GM15510 (cell line): ENCODE measurements around the gene REEP1.

Source experiments
- POLR2A ChIP-seq: IDR thresholded peaks from 3 replicates; pipeline ENCODE4 v1.6.1; 2011; ENCODE audit warnings: borderline replicate concordance; ENCODE audit not compliant: insufficient read length; ENCODE audit errors: extremely low read depth

REEP1 gene

GRCh38 chr2:86254576-86255538 lies 82.6 kb downstream of the REEP1 start:
- TF ChIP-seq POLR2A = no peak

DNA sequence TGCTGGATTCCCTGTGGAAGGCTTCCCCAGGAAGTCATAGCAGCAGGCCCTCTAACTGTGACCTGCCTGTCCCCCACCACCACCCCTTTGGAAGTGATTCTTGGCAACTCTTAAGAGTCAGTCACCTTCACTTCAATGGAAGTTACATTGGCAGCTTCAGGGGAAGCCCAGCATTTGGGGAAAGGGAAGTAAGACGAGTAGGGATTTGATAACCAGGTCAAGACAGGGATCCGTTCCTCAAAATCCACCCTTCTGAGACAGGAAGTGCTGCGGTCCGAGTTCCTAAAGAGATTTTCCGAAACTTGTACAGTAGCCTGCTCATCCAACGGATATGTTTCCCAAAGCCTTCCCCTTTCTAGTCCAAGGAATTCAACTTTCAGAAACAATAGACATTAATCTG lies 84.0 kb downstream of the REEP1 start:
- TF ChIP-seq POLR2A = no peak

- TF ChIP-seq POLR2A = no peak
Observed at GRCh38 chr2:86251840-86252266, 85.6 kb downstream of the REEP1 start.

DNA sequence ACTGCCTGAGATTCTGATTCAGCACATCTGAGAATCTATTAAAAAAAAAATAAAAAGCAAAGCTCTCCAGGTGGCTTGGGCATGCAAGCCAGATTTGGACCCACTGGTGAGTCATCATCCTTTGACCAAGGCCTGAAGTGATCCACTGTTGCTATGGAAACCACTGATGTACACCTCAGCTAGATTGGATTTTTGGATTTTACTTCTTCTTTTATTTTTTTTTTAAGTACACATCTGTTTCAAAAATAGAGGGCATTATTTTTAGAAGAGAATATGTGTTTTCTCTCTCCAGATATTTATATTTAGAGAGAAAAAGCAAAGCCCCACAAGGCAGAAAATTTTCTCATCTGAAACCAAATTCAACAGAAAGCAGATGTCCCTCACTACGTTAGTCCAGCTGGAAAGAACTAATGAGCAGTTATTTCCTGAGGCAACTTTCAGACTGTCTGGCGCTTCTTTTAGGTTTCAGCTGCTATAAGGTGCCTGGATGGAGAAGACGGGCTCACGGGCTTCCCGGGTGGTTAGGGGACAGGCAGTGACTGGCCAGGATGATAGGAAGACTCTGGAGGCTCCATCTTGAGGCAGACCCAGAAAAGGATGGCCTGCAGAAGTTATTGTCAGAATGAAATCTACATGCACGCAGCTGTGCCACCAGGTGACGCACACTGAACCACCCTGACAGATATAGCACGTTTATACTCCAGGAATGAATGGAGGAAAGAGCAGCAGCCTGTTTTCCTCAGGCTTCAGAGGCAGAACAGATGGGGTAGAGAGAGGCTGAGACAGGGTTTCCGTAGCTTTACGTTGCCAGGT lies 87.6 kb downstream of the REEP1 start:
- TF ChIP-seq POLR2A = no peak

- TF ChIP-seq POLR2A = no peak
Observed at GRCh38 chr2:86249176-86249575, 88.2 kb downstream of the REEP1 start.

DNA sequence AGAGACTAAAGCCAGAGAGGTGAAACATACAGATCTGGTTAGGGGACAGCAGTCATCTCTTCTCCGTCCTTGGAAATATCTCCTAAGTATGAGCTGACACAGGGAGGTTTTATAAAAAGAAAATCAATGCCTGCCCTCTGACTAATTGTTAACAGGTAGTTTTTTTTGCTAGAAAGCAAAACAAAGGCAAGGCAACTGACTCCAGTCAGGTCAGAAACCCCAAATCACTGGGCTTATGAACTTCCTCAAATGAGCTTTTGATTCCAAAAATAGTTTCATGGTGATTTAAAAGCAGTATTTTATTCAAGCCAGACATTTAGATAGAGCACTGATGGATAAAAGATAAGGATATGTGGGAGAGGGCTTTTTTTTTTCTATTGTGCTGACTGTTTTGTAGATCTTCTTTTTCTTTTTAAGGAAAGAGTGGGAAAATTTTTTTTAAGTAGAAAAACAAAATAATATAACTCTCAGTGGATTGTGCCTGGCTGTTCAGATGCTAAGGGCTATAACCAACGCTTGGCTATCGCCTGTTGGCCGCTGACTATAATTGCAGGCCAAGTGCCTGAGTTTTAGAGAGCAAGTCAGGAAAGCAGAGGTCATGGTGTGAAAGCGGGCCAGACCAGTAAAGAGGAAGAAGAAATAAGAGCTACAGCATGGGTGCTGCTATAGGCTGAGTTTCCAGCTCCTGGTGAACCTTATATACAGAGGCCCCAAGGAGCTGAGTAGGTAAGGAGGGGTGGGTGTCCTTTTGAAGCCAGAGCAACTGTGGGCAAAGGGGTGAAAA lies 93.3 kb downstream of the REEP1 start:
- no peak for TF ChIP-seq POLR2A

GRCh38 chr2:86243272-86243671 lies 94.2 kb downstream of the REEP1 start:
- TF ChIP-seq POLR2A = no peak

GRCh38 chr2:86241611-86242010 lies 95.8 kb downstream of the REEP1 start:
- no peak for TF ChIP-seq POLR2A

DNA sequence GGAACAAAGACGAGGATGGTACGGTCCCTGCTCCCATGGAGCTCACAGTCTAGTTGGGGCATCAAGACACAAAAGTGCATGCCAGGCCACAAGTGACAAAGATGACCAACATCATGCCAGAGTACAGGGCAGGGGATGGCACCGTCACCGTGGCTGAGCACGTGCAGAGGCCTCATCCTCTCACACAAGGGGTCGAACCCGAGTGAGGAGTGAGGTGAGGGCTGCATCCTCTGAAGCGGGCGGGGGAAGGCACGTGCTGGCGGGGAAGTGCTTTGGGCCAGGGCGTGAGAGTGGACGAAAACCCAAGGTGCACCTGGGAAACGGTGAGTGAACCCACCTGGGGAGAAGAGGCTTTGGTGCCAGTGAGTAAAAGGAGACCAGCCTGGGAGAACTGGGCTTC lies 97.2 kb downstream of the REEP1 start:
- TF ChIP-seq POLR2A = no peak

GRCh38 chr2:86239745-86240144 lies 97.7 kb downstream of the REEP1 start:
- no peak for TF ChIP-seq POLR2A

DNA sequence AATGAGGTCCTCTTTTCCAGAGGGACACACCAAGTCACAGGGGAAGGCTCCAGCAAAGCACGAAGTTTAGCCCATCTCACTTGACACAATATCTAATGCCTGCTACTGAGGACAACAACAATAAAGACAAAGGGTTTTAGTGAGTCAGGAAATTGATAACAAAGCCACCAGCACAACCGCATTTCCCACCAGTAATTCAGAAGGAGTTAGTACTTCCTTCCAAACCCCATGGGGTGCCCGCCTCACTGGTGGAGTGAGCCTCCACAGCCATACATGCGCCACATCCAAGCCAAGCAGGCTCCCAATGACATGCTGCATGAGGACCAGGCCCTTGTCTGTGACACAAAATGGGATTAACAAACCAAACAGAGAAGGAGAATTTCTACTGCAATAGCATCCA lies 98.1 kb downstream of the REEP1 start:
- no peak for TF ChIP-seq POLR2A

DNA sequence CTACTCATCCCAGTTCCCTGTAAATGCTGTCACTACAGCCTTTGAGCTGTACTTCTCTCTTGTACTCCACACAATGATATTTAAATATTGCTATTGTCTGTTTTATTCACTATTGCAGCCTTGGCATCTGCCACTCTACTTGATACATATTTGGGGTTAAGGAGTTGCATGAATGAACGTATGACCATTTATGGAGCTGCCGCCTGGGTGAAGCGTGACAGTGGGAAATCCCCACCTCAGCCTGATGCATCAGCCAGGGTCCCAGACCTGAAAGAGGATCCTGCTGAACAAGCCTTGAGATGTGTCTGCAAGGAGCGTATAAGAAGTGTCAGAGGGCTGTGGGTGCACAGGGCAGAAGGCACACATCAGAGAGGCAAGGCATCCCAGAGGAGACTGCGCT lies 99.1 kb downstream of the REEP1 start:
- TF ChIP-seq POLR2A = no peak

- TF ChIP-seq POLR2A = no peak
Observed at GRCh38 chr2:86237172-86237571, 100.3 kb downstream of the REEP1 start.

DNA sequence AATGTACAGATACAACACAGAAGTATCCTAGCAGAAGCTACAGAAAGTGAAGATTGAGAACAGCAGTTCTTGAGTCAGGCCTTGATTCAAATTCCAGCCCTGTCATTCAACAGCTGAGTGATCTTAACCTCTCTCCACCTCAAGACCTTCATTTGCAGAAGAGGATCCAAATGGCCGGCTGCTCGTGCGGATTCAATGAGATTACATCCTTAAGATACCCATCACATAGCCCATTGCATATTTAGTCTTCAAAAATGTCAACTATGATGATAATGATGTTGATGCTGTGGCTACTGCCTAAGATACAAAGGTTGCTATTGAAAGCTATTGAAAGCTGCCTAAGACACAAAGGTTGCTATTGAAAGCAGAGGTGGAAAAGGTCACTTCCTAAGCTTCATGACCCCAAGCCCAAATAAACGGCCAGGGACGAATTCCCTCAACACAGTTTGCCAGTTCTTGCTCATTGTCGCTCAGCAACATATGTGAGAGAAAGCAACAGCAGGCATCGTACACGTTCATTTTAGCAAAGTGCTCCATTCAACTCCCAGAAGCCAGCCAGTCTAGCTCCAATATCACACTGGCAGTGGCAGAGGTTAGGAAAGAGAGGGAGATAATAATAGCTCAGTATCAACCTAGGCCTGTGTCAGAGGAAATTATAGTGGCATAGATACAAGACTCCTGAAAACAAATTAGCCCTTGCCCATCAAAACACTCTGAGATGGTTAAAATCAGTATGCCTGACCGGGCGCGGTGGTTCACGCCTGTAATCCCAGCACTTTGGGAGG lies 102.0 kb downstream of the REEP1 start:
- TF ChIP-seq POLR2A = no peak

GRCh38 chr2:86234563-86235131 lies 102.8 kb downstream of the REEP1 start:
- TF ChIP-seq POLR2A = no peak

DNA sequence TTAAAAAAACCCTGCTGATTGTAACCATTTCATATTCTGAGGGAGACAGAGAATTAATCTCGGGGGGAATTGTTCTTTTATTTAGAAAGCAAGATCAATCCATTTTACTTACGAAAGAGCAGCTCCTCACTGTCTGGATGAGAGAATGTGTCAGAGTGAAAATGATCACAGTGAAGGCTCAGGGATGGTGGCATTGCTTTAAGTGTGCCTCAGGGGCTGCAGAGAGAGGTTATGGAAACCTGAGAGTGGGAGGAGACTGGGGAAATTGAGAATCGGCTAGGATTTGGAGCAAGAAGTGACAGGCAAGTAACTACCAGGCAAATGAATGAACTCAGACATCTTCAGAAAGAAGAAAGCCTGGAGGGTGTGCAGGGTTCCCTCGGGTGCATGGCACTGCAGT lies 104.0 kb downstream of the REEP1 start:
- TF ChIP-seq POLR2A = no peak
